Osteocyte (in vitro differentiated cells): Measurements from ENCODE around the gene MLN. TPM values are rescaled to one million over a fixed set of nuclear protein-coding genes. Genes with fewer than 3 reads are reported as not detected.

ENCODE experiments used
- DNase-seq: peaks from one replicate; pipeline ENCODE4 v3.0.0; 2021; ENCODE audit warnings: mixed read lengths; ENCODE audit not compliant: unreplicated experiment; ENCODE audit errors: extremely low spot score
- H3K27ac Mint-ChIP-seq: one replicate; pipeline ENCODE4 v1.8.0; 2021; ENCODE audit warnings: mild to moderate bottlenecking, mixed read lengths; ENCODE audit not compliant: unreplicated experiment
- H3K27me3 Mint-ChIP-seq: one replicate; pipeline ENCODE4 v1.8.0; 2021; ENCODE audit warnings: mixed read lengths; ENCODE audit not compliant: unreplicated experiment
- H3K36me3 Mint-ChIP-seq: one replicate; pipeline ENCODE4 v1.8.0; 2021; ENCODE audit warnings: mixed read lengths; ENCODE audit not compliant: unreplicated experiment
- H3K4me1 Mint-ChIP-seq: one replicate; pipeline ENCODE4 v1.8.0; 2021; ENCODE audit warnings: mixed read lengths; ENCODE audit not compliant: unreplicated experiment
- H3K4me3 Mint-ChIP-seq: one replicate; pipeline ENCODE4 v1.8.0; 2021; ENCODE audit warnings: mild to moderate bottlenecking, moderate library complexity, mixed read lengths; ENCODE audit not compliant: unreplicated experiment
- H3K9me3 Mint-ChIP-seq: one replicate; pipeline ENCODE4 v1.8.0; 2021; ENCODE audit warnings: mixed read lengths; ENCODE audit not compliant: unreplicated experiment
- CTCF ChIP-seq: fragments of 200-600 bp; sonication (generic); IDR thresholded peaks from 2 replicates; pipeline ENCODE4 v1.5.0; 2021; ENCODE audit warnings: antibody characterized with exemption, mild to moderate bottlenecking, moderate library complexity
- total RNA-seq: library from RNA; stranded (reverse); gene quantifications from 2 replicates; pipeline ENCODE4 v1.2.1, GENCODE V29; 2021

MLN gene
- total RNA-seq, 1 donor from 2014 or later = not detected

GRCh38 chr6:33845031-33845745 is 41.4 kb upstream of the MLN start:
- H3K4me3 Mint-ChIP-seq = no peak overlapping the region
- peaks cover 20% of the 10 kb centered on the region for H3K4me1 Mint-ChIP-seq
- peaks cover 3% of the 10 kb centered on the region for H3K27me3 Mint-ChIP-seq
- no peaks in the 10 kb centered on the region for H3K9me3 Mint-ChIP-seq
- no peaks in the 10 kb centered on the region for H3K36me3 Mint-ChIP-seq
- TF ChIP-seq CTCF = no peak
- no peak overlapping the region for H3K27ac Mint-ChIP-seq
- no peak for DNase-seq

GRCh38 chr6:33843131-33844121 is 39.6 kb upstream of the MLN start:
- DNase-seq = no peak
- Mint-ChIP-seq H3K36me3 (no peaks in the 10 kb centered on the region), H3K9me3 (no peaks in the 10 kb centered on the region), H3K27ac (no peak overlapping the region), H3K4me3 (no peak overlapping the region), H3K4me1 (peaks cover 38% of the 10 kb centered on the region), H3K27me3 (peaks cover 3% of the 10 kb centered on the region)
- TF ChIP-seq CTCF = no peak

DNA sequence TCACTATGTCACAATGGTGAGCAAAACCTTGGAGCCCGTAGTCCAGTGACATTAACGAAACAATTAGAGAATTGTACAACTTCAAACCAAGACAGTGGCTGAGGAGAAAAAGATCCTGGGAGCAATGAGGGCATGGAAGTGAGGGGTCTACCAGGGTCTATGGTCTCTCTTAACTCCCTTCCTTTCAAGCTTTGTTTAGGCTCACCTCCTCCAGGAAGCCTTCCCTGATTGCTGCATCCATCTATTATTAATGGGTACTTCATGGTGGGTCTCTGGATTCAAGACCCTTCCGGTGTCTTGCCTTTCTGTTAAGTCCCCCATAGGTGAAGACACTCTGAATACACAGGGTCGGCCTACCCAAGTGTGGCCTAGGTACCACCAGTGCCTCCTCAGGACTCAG is 38.1 kb upstream of the MLN start:
- H3K27ac Mint-ChIP-seq = no peak overlapping the region
- TF ChIP-seq CTCF = no peak

DNA sequence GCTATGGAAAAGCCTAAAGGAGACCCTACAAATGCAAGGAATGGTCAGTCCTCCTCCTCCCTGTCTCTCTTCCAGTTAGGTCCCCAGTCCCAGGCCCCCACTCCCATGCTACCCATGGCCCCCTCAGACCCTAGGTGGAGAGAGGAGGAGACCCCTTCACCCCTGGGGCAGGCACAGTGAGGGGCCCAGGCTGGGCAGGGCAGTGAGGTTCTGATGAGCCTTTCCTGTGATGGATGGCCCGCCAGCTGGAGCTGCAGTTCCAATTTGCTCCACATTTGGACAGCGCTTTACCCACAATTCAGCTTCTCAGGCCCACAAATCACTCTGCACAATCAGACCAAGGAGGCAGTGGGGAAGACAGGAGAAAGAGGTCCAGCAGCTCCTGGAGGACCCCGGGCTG is 37.3 kb upstream of the MLN start:
- H3K4me1 Mint-ChIP-seq = peaks cover 47% of the 10 kb centered on the region
- DNase-seq = no peak
- no peak overlapping the region for H3K4me3 Mint-ChIP-seq
- H3K27ac Mint-ChIP-seq = peak overlapping the region; percentile 7
- H3K27me3 Mint-ChIP-seq = peaks cover 3% of the 10 kb centered on the region
- TF ChIP-seq CTCF = no peak
- H3K36me3 Mint-ChIP-seq = no peaks in the 10 kb centered on the region
- H3K9me3 Mint-ChIP-seq = peaks cover 6% of the 10 kb centered on the region

More for the DNA sequence above, 38.1 kb upstream of the MLN start:
- peaks cover 6% of the 10 kb centered on the region for H3K9me3 Mint-ChIP-seq
- H3K4me3 Mint-ChIP-seq = no peak overlapping the region
- H3K36me3 Mint-ChIP-seq = no peaks in the 10 kb centered on the region
- DNase-seq = no peak
- H3K4me1 Mint-ChIP-seq = peaks cover 47% of the 10 kb centered on the region
- peaks cover 3% of the 10 kb centered on the region for H3K27me3 Mint-ChIP-seq
